ENCODE data around the gene TMEM119.

TMEM119 gene

GRCh38 chr12:108608616-108609015 is 10.7 kb upstream of the TMEM119 start:
- no peak for TF ChIP-seq CTCF (IDR thresholded peaks at IDR 0.05; ENCODE audit: control insufficient read depth, extremely low read depth, insufficient read depth)
- H3K4me3 ChIP-seq (ENCODE audit: low read depth, low read length): no peak overlapping the region
- no peak for DNase-seq (ENCODE audit: low read depth)

- no peak for TF ChIP-seq CTCF (IDR thresholded peaks at IDR 0.05; ENCODE audit: control insufficient read depth, extremely low read depth, insufficient read depth)
- H3K4me3 ChIP-seq (ENCODE audit: low read depth, low read length): no peak overlapping the region
- no peak for DNase-seq (ENCODE audit: low read depth)
Observed at GRCh38 chr12:108607981-108608600, 10.2 kb upstream of the TMEM119 start.

GRCh38 chr12:108606492-108606891 is 8.6 kb upstream of the TMEM119 start:
- H3K4me3 ChIP-seq (ENCODE audit: low read depth, low read length): no peak overlapping the region
- no peak for TF ChIP-seq CTCF (IDR thresholded peaks at IDR 0.05; ENCODE audit: control insufficient read depth, extremely low read depth, insufficient read depth)
- no peak for DNase-seq (ENCODE audit: low read depth)

- no peak for TF ChIP-seq CTCF (IDR thresholded peaks at IDR 0.05; ENCODE audit: control insufficient read depth, extremely low read depth, insufficient read depth)
- no peak overlapping the region for H3K4me3 ChIP-seq (ENCODE audit: low read depth, low read length)
- DNase-seq (ENCODE audit: low read depth): no peak
Observed at GRCh38 chr12:108605690-108606406, 8.0 kb upstream of the TMEM119 start.

GRCh38 chr12:108605000-108605689 is 7.3 kb upstream of the TMEM119 start:
- H3K4me3 ChIP-seq (ENCODE audit: low read depth, low read length): no peak overlapping the region
- no peak for TF ChIP-seq CTCF (IDR thresholded peaks at IDR 0.05; ENCODE audit: control insufficient read depth, extremely low read depth, insufficient read depth)
- no peak for DNase-seq (ENCODE audit: low read depth)

GRCh38 chr12:108604208-108604941 is 6.5 kb upstream of the TMEM119 start:
- TF ChIP-seq CTCF (IDR thresholded peaks at IDR 0.05; ENCODE audit: control insufficient read depth, extremely low read depth, insufficient read depth): no peak
- DNase-seq (ENCODE audit: low read depth): no peak
- no peak overlapping the region for H3K4me3 ChIP-seq (ENCODE audit: low read depth, low read length)
